ENCODE results near the gene MTHFSD. TPM values are rescaled to one million over a fixed set of nuclear protein-coding genes. Genes with fewer than 3 reads are reported as not detected.

Gene MTHFSD
- total RNA-seq, 1 experiment from 2014 or later = 47.8 TPM

GRCh38 chr16:86507173-86508027, 47.6 kb downstream of the MTHFSD start:
- peaks cover 8% of the 10 kb centered on the region for H3K36me3 Mint-ChIP-seq (ENCODE audit: insufficient read depth, unreplicated experiment)
- no TSS peak for BruUV-seq (replicated peaks)
- H3K4me1 Mint-ChIP-seq (ENCODE audit: low read depth, unreplicated experiment) = peaks cover under 1% of the 10 kb centered on the region
- H3K9me3 Mint-ChIP-seq (ENCODE audit: low read depth, unreplicated experiment) = no peaks in the 10 kb centered on the region
- CTCF ChIA-PET = interaction anchor here (1.3 kb wide), 1 partner anchor 10 kb away, joined by 3 read pairs; no protein-coding TSS in a partner anchor
- H3K27ac Mint-ChIP-seq (ENCODE audit: unreplicated experiment) = no peak overlapping the region
- TF ChIP-seq, protein P1, sequence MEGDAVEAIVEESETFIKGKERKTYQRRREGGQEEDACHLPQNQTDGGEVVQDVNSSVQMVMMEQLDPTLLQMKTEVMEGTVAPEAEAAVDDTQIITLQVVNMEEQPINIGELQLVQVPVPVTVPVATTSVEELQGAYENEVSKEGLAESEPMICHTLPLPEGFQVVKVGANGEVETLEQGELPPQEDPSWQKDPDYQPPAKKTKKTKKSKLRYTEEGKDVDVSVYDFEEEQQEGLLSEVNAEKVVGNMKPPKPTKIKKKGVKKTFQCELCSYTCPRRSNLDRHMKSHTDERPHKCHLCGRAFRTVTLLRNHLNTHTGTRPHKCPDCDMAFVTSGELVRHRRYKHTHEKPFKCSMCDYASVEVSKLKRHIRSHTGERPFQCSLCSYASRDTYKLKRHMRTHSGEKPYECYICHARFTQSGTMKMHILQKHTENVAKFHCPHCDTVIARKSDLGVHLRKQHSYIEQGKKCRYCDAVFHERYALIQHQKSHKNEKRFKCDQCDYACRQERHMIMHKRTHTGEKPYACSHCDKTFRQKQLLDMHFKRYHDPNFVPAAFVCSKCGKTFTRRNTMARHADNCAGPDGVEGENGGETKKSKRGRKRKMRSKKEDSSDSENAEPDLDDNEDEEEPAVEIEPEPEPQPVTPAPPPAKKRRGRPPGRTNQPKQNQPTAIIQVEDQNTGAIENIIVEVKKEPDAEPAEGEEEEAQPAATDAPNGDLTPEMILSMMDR (IDR thresholded peaks at IDR 0.05; ENCODE audit: unreplicated experiment) = no peak
- intact Hi-C loops (cut with micrococcal nuclease; ENCODE audit: unreplicated experiment) = no loop called here
- peak overlapping the region; percentile 23 for H3K4me3 Mint-ChIP-seq (ENCODE audit: low read depth, unreplicated experiment)
- peaks cover 97% of the 10 kb centered on the region for H3K27me3 Mint-ChIP-seq (ENCODE audit: unreplicated experiment)
- DNase-seq = no peak

DNA sequence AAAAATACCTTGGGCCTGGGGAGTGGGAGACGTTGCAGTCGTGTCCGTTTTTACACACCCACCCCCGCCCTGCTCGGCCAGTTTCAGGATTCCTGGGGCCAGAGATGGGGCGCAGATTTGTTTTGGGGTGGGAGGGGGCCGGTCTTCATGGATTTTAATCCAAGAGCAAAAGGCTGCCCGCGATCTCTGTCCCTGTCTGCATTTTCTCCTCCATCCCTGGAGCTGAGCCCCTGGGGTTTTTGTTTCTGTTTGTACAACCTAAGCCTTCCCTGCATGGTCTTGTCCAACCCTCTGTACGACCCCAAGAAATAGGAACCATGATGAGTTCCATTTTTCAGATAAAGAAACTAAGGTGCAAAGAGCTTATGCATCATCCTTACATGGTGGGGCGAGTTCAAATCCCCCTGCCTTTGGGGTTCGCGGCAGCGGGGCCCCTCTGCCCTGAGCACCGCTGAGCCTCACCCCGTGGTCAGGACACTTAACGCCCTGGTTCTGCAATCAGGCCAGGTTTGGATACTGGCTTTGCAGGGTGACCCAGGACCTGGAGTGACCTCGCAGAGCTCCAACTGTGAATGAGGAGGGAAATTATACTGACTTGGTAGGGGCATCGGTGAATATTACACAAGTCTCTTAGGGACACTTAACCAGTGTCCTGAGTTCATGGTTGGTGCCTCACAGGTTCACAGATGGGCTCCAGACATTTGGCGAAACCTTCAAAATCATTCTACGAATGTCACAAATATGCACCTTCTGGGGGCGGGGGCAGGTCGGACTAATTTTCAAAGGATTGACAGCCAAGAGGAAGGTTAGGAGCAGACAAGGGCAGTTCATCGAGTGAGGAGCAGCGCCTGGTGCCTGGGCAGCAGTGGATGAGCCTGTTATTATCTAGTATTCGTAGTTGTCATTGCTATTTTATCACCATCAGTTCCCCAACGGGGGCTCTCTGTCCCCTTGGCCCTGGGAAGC, 48.9 kb downstream of the MTHFSD start:
- CTCF ChIA-PET = interaction anchor here (0.6 to 1.3 kb wide), 2 partner anchors 11 to 427 kb away, joined by 3 to 4 read pairs; no protein-coding TSS in a partner anchor
- H3K27me3 Mint-ChIP-seq (ENCODE audit: unreplicated experiment) = peaks cover 97% of the 10 kb centered on the region
- no peak for DNase-seq
- no peaks in the 10 kb centered on the region for H3K9me3 Mint-ChIP-seq (ENCODE audit: low read depth, unreplicated experiment)
- H3K4me3 Mint-ChIP-seq (ENCODE audit: low read depth, unreplicated experiment) = no peak overlapping the region
- no TSS peak for BruUV-seq (replicated peaks)
- TF ChIP-seq, protein P1 (IDR thresholded peaks at IDR 0.05; ENCODE audit: unreplicated experiment) = no peak
- H3K27ac Mint-ChIP-seq (ENCODE audit: unreplicated experiment) = no peak overlapping the region
- intact Hi-C loops (cut with micrococcal nuclease; ENCODE audit: unreplicated experiment) = no loop called here
- H3K4me1 Mint-ChIP-seq (ENCODE audit: low read depth, unreplicated experiment) = peaks cover 8% of the 10 kb centered on the region
- H3K36me3 Mint-ChIP-seq (ENCODE audit: insufficient read depth, unreplicated experiment) = peaks cover 12% of the 10 kb centered on the region

- H3K27ac Mint-ChIP-seq (ENCODE audit: unreplicated experiment) = no peak overlapping the region
- no TSS peak for BruUV-seq (replicated peaks)
- no peaks in the 10 kb centered on the region for H3K9me3 Mint-ChIP-seq (ENCODE audit: low read depth, unreplicated experiment)
- TF ChIP-seq, protein P1 (IDR thresholded peaks at IDR 0.05; ENCODE audit: unreplicated experiment) = no peak
- intact Hi-C loops (cut with micrococcal nuclease; ENCODE audit: unreplicated experiment) = no loop called here
- peaks cover 8% of the 10 kb centered on the region for H3K4me1 Mint-ChIP-seq (ENCODE audit: low read depth, unreplicated experiment)
- peaks cover 12% of the 10 kb centered on the region for H3K36me3 Mint-ChIP-seq (ENCODE audit: insufficient read depth, unreplicated experiment)
- no peak overlapping the region for H3K4me3 Mint-ChIP-seq (ENCODE audit: low read depth, unreplicated experiment)
- CTCF ChIA-PET = no interaction called here
- H3K27me3 Mint-ChIP-seq (ENCODE audit: unreplicated experiment) = peaks cover 97% of the 10 kb centered on the region
- DNase-seq = no peak
These were observed 49.7 kb downstream of the MTHFSD start for GRCh38 chr16:86505185-86505898.

Measured in Calu3 (cell line).